Chondrocyte (in vitro differentiated cells): ENCODE data around the gene PRSS36. TPM values are rescaled to one million over a fixed set of nuclear protein-coding genes. Genes with fewer than 3 reads are reported as not detected.

Experiments used
- DNase-seq: peaks from one replicate; pipeline ENCODE4 v3.0.0; 2021; ENCODE audit warnings: mixed read lengths, low spot score
- H3K27ac Mint-ChIP-seq: one replicate; pipeline ENCODE4 v1.8.0; 2021; ENCODE audit warnings: mild to moderate bottlenecking, moderate library complexity, mixed read lengths; ENCODE audit not compliant: unreplicated experiment
- H3K27me3 Mint-ChIP-seq: 2 replicates; pipeline ENCODE4 v1.8.0; 2021; ENCODE audit warnings: low read depth, mixed read lengths
- H3K36me3 Mint-ChIP-seq: 2 replicates; pipeline ENCODE4 v1.8.0; 2021; ENCODE audit warnings: low read depth, mixed read lengths
- H3K4me1 Mint-ChIP-seq: 2 replicates; pipeline ENCODE4 v1.8.0; 2021; ENCODE audit warnings: low read depth, mild to moderate bottlenecking, mixed read lengths
- H3K4me3 Mint-ChIP-seq: one replicate; pipeline ENCODE4 v1.8.0; 2021; ENCODE audit warnings: mild to moderate bottlenecking, moderate library complexity, mixed read lengths; ENCODE audit not compliant: unreplicated experiment
- H3K9me3 Mint-ChIP-seq: 2 replicates; pipeline ENCODE4 v1.8.0; 2021; ENCODE audit warnings: low read depth, mixed read lengths
- total RNA-seq: library from RNA; stranded (reverse); gene quantifications from 3 replicates; pipeline ENCODE4 v1.2.1, GENCODE V29; 2021
- TF ChIP-seq, protein P1 (sequence below): fragments of 200-600 bp; sonication (generic); IDR thresholded peaks from 2 replicates; pipeline ENCODE4 v1.5.0; 2021; ENCODE audit warnings: antibody characterized with exemption, mild to moderate bottlenecking, moderate library complexity

PRSS36 gene
- total RNA-seq, 1 donor from 2014 or later: 0.35 TPM

GRCh38 chr16:31190061-31190460 is 40.2 kb upstream of the PRSS36 start:
- no peak for DNase-seq
- no peaks in the 10 kb centered on the region for H3K27me3 Mint-ChIP-seq
- peaks cover 15% of the 10 kb centered on the region for H3K4me1 Mint-ChIP-seq
- peaks cover 85% of the 10 kb centered on the region for H3K36me3 Mint-ChIP-seq
- H3K9me3 Mint-ChIP-seq: no peaks in the 10 kb centered on the region
- peak overlapping the region; percentile 27 for H3K27ac Mint-ChIP-seq
- TF ChIP-seq, protein P1, sequence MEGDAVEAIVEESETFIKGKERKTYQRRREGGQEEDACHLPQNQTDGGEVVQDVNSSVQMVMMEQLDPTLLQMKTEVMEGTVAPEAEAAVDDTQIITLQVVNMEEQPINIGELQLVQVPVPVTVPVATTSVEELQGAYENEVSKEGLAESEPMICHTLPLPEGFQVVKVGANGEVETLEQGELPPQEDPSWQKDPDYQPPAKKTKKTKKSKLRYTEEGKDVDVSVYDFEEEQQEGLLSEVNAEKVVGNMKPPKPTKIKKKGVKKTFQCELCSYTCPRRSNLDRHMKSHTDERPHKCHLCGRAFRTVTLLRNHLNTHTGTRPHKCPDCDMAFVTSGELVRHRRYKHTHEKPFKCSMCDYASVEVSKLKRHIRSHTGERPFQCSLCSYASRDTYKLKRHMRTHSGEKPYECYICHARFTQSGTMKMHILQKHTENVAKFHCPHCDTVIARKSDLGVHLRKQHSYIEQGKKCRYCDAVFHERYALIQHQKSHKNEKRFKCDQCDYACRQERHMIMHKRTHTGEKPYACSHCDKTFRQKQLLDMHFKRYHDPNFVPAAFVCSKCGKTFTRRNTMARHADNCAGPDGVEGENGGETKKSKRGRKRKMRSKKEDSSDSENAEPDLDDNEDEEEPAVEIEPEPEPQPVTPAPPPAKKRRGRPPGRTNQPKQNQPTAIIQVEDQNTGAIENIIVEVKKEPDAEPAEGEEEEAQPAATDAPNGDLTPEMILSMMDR: no peak
- no peak overlapping the region for H3K4me3 Mint-ChIP-seq

- no peaks in the 10 kb centered on the region for H3K27me3 Mint-ChIP-seq
- H3K9me3 Mint-ChIP-seq: no peaks in the 10 kb centered on the region
- H3K36me3 Mint-ChIP-seq: peaks cover 85% of the 10 kb centered on the region
- H3K27ac Mint-ChIP-seq: peak overlapping the region; percentile 55
- peaks cover 18% of the 10 kb centered on the region for H3K4me1 Mint-ChIP-seq
- TF ChIP-seq, protein P1: no peak
- DNase-seq: no peak
- H3K4me3 Mint-ChIP-seq: no peak overlapping the region
Observed at GRCh38 chr16:31189412-31189778, 39.5 kb upstream of the PRSS36 start.

GRCh38 chr16:31188450-31189411 is 38.9 kb upstream of the PRSS36 start:
- TF ChIP-seq, protein P1: no peak
- no peak for DNase-seq
- Mint-ChIP-seq H3K9me3 (no peaks in the 10 kb centered on the region), H3K27ac (peak overlapping the region; percentile 55), H3K4me3 (no peak overlapping the region), H3K27me3 (no peaks in the 10 kb centered on the region), H3K36me3 (peaks cover 85% of the 10 kb centered on the region), H3K4me1 (peaks cover 23% of the 10 kb centered on the region)

DNA sequence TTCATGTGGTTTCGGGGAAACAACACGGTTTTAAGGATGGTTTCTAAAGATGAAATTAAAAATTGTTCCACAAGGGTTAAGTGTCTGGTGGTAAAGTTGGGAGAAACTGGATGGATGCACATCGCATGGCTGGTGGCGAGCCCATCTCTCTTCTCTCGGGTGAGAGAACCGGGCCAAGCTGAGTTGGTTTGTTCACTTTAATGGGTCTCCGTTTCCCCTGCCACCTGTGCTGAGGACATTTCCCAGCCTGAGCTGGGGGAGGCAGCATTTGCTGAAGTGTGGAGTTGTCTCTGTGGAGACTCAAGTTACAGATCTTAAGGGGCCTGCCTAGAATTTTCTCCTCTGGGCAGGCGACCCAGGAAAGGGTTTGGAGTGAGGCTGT is 37.9 kb upstream of the PRSS36 start:
- no peak overlapping the region for H3K4me3 Mint-ChIP-seq
- H3K9me3 Mint-ChIP-seq: no peaks in the 10 kb centered on the region
- peak; percentile 43 for DNase-seq
- TF ChIP-seq, protein P1: no peak
- peaks cover 28% of the 10 kb centered on the region for H3K4me1 Mint-ChIP-seq
- no peak overlapping the region for H3K27ac Mint-ChIP-seq
- peaks cover 84% of the 10 kb centered on the region for H3K36me3 Mint-ChIP-seq
- no peaks in the 10 kb centered on the region for H3K27me3 Mint-ChIP-seq

GRCh38 chr16:31186930-31187807 is 37.3 kb upstream of the PRSS36 start:
- peak; percentile 12 for DNase-seq
- TF ChIP-seq, protein P1: no peak
- Mint-ChIP-seq H3K36me3 (peaks cover 88% of the 10 kb centered on the region), H3K27me3 (no peaks in the 10 kb centered on the region), H3K9me3 (no peaks in the 10 kb centered on the region), H3K4me1 (peaks cover 35% of the 10 kb centered on the region), H3K27ac (no peak overlapping the region), H3K4me3 (no peak overlapping the region)
